Neural cell (in vitro differentiated cells): ENCODE measurements around the gene PHF21B. TPM values are rescaled to one million over a fixed set of nuclear protein-coding genes. Genes with fewer than 3 reads are reported as not detected.

Experiments
- H2AFZ ChIP-seq: fragments of 200-600, 300-800 bp; sonication (generic), shearing (Covaris generic); 2 replicates; pipeline ENCODE4 v1.6.0; 2014; ENCODE audit warnings: low read depth, mild to moderate bottlenecking, antibody characterized with exemption, low read length, moderate library complexity
- H3F3A ChIP-seq: fragments of 200-600 bp; shearing (Covaris generic); 2 replicates; pipeline ENCODE4 v1.6.1; 2016; ENCODE audit warnings: mild to moderate bottlenecking, moderate library complexity, mixed read lengths, antibody characterized with exemption, low read length; ENCODE audit not compliant: insufficient read depth, poor library complexity, severe bottlenecking
- H3K27ac ChIP-seq: fragments of 200-600, 300-800 bp; sonication (generic), shearing (Covaris generic); 2 replicates; pipeline ENCODE4 v1.5.1; 2014; ENCODE audit warnings: mild to moderate bottlenecking, low read length, moderate library complexity
- H3K27me3 ChIP-seq: fragments of 300-800, 200-600 bp; sonication (generic), shearing (Covaris generic); 2 replicates; pipeline ENCODE4 v1.6.0; 2014; ENCODE audit warnings: mild to moderate bottlenecking, low read depth, low read length, moderate library complexity; ENCODE audit not compliant: insufficient read depth
- H3K36me3 ChIP-seq: fragments of 300-800, 200-600 bp; sonication (generic), shearing (Covaris generic); 2 replicates; pipeline ENCODE4 v1.5.1; 2014; ENCODE audit warnings: mild to moderate bottlenecking, antibody characterized with exemption, low read length, moderate library complexity; ENCODE audit not compliant: insufficient read depth
- H3K4me2 ChIP-seq: fragments of 300-800, 200-600 bp; sonication (generic), shearing (Covaris generic); 2 replicates; pipeline ENCODE4 v1.6.0; 2014; ENCODE audit warnings: mild to moderate bottlenecking, low read length
- H3K4me3 ChIP-seq: fragments of 300-800, 200-600 bp; sonication (generic), shearing (Covaris generic); 2 replicates; pipeline ENCODE4 v1.5.1; 2014; ENCODE audit warnings: mild to moderate bottlenecking, low read length, moderate library complexity
- H3K79me2 ChIP-seq: fragments of 200-600 bp; shearing (Covaris generic); replicated peaks from 2 replicates; pipeline ENCODE4 v1.6.0; 2014; ENCODE audit warnings: mild to moderate bottlenecking, low read length, moderate library complexity; ENCODE audit not compliant: insufficient read depth
- H3K9ac ChIP-seq: fragments of 300-800, 200-600 bp; sonication (generic), shearing (Covaris generic); 2 replicates; pipeline ENCODE4 v1.6.1; 2016; ENCODE audit warnings: mild to moderate bottlenecking, low read length, mixed read lengths
- H3K9me2 ChIP-seq: fragments of 200-600 bp; shearing (Covaris generic); 2 replicates; pipeline ENCODE4 v1.6.1; 2016; ENCODE audit warnings: mild to moderate bottlenecking, low read length, mixed read lengths; ENCODE audit not compliant: insufficient read depth
- H3K9me3 ChIP-seq: fragments of 200-600, 300-800 bp; sonication (generic), shearing (Covaris generic); 2 replicates; pipeline ENCODE4 v1.6.1; 2016; ENCODE audit warnings: mild to moderate bottlenecking, mixed run types, low read length, moderate library complexity, mixed read lengths
- H4K20me1 ChIP-seq: fragments of 200-600 bp; shearing (Covaris generic); 2 replicates; pipeline ENCODE4 v1.6.1; 2016; ENCODE audit warnings: mild to moderate bottlenecking, mixed run types; ENCODE audit not compliant: insufficient read depth
- EZH2 ChIP-seq: fragments of 200-600, 300-800 bp; shearing (Covaris generic), sonication (generic); IDR thresholded peaks from 2 replicates; pipeline ENCODE4 v1.6.1; 2014; ENCODE audit warnings: antibody characterized with exemption, low read length, borderline replicate concordance, mild to moderate bottlenecking; ENCODE audit not compliant: insufficient read depth, poor library complexity, severe bottlenecking
- MXI1 ChIP-seq: fragments of 450-650 bp; conservative IDR thresholded peaks from 2 replicates; pipeline ENCODE4 v1.6.1; 2014; ENCODE audit warnings: antibody characterized with exemption, mild to moderate bottlenecking; ENCODE audit not compliant: poor library complexity, severe bottlenecking
- POLR2AphosphoS5 ChIP-seq: IDR thresholded peaks from 2 replicates; pipeline ENCODE4 v1.6.1; 2012
- RAD21 ChIP-seq: fragments of 450-650 bp; conservative IDR thresholded peaks from 2 replicates; pipeline ENCODE4 v1.6.1; 2014; ENCODE audit warnings: antibody characterized with exemption, mild to moderate bottlenecking, moderate library complexity
- TAF1 ChIP-seq: IDR thresholded peaks from 2 replicates; pipeline ENCODE4 v1.6.1; 2012; ENCODE audit warnings: low read depth
- polyA plus RNA-seq: library from polyadenylated mRNA; depleted of rRNA; stranded (reverse); fragments of >200 nt; gene quantifications from 2 replicates; pipeline ENCODE4 v1.2.3, GENCODE V29; 2014
- TF ChIP-seq, protein P1 (sequence below): fragments of 450-650 bp; IDR thresholded peaks from 2 replicates; pipeline ENCODE4 v1.5.1; 2014; ENCODE audit warnings: antibody characterized with exemption, mild to moderate bottlenecking, moderate library complexity; ENCODE audit not compliant: poor library complexity, severe bottlenecking
- TF ChIP-seq, protein P2 (sequence below): IDR thresholded peaks from 2 replicates; pipeline ENCODE4 v1.6.1; 2012; ENCODE audit warnings: borderline replicate concordance

Gene PHF21B
- polyA plus RNA-seq, 1 donor from 2014 or later, result 49.5 TPM

DNA sequence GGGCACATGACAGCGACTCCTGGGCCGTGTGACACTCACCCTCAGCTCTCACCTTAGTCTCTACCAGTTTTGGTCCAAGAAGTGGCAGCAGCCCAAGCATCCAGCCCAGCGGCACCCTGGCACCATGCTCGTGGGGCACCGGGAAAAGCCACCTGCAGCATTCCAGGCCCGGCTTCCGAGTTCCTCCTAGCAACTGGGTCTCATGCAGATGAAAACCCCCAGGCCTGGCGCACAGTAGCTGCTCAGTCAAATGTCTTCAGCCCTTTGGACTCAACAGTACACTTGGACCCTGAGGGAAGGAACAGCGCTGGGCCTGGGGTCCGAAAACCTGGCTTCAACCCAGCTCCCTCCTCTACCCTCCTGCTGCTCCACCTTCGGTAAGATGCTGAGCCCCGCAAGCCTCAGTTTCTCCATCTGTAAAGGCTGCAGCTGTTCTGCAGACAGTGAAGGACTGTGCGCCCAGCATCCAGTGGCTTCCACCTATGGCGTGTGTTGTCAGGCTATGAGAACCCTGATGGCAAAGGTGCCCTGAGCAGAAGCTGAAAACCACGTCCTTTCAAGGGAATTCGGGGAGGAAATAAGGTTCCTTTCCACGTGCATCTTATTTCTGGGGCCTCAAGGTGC is 66.0 kb downstream of the PHF21B start:
- Histone ChIP-seq H3K9me3 (no peaks in the 10 kb centered on the region), H3K36me3 (no peaks in the 10 kb centered on the region), H3K27me3 (no peaks in the 10 kb centered on the region), H3K9me2 (no peaks in the 10 kb centered on the region), H3K4me3 (no peak overlapping the region), H3F3A (no peaks in the 10 kb centered on the region), H2AFZ (no peak overlapping the region), H3K4me2 (no peak overlapping the region), H3K9ac (no peak overlapping the region), H3K27ac (no peak overlapping the region), H4K20me1 (no peaks in the 10 kb centered on the region), H3K79me2 (peaks cover 38% of the 10 kb centered on the region)
- no peak for TF ChIP-seq TAF1
- TF ChIP-seq, protein P1, sequence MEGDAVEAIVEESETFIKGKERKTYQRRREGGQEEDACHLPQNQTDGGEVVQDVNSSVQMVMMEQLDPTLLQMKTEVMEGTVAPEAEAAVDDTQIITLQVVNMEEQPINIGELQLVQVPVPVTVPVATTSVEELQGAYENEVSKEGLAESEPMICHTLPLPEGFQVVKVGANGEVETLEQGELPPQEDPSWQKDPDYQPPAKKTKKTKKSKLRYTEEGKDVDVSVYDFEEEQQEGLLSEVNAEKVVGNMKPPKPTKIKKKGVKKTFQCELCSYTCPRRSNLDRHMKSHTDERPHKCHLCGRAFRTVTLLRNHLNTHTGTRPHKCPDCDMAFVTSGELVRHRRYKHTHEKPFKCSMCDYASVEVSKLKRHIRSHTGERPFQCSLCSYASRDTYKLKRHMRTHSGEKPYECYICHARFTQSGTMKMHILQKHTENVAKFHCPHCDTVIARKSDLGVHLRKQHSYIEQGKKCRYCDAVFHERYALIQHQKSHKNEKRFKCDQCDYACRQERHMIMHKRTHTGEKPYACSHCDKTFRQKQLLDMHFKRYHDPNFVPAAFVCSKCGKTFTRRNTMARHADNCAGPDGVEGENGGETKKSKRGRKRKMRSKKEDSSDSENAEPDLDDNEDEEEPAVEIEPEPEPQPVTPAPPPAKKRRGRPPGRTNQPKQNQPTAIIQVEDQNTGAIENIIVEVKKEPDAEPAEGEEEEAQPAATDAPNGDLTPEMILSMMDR, result no peak
- TF ChIP-seq EZH2, result no peak
- TF ChIP-seq, protein P2, sequence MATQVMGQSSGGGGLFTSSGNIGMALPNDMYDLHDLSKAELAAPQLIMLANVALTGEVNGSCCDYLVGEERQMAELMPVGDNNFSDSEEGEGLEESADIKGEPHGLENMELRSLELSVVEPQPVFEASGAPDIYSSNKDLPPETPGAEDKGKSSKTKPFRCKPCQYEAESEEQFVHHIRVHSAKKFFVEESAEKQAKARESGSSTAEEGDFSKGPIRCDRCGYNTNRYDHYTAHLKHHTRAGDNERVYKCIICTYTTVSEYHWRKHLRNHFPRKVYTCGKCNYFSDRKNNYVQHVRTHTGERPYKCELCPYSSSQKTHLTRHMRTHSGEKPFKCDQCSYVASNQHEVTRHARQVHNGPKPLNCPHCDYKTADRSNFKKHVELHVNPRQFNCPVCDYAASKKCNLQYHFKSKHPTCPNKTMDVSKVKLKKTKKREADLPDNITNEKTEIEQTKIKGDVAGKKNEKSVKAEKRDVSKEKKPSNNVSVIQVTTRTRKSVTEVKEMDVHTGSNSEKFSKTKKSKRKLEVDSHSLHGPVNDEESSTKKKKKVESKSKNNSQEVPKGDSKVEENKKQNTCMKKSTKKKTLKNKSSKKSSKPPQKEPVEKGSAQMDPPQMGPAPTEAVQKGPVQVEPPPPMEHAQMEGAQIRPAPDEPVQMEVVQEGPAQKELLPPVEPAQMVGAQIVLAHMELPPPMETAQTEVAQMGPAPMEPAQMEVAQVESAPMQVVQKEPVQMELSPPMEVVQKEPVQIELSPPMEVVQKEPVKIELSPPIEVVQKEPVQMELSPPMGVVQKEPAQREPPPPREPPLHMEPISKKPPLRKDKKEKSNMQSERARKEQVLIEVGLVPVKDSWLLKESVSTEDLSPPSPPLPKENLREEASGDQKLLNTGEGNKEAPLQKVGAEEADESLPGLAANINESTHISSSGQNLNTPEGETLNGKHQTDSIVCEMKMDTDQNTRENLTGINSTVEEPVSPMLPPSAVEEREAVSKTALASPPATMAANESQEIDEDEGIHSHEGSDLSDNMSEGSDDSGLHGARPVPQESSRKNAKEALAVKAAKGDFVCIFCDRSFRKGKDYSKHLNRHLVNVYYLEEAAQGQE, result no peak
- no peak for TF ChIP-seq POLR2AphosphoS5

DNA sequence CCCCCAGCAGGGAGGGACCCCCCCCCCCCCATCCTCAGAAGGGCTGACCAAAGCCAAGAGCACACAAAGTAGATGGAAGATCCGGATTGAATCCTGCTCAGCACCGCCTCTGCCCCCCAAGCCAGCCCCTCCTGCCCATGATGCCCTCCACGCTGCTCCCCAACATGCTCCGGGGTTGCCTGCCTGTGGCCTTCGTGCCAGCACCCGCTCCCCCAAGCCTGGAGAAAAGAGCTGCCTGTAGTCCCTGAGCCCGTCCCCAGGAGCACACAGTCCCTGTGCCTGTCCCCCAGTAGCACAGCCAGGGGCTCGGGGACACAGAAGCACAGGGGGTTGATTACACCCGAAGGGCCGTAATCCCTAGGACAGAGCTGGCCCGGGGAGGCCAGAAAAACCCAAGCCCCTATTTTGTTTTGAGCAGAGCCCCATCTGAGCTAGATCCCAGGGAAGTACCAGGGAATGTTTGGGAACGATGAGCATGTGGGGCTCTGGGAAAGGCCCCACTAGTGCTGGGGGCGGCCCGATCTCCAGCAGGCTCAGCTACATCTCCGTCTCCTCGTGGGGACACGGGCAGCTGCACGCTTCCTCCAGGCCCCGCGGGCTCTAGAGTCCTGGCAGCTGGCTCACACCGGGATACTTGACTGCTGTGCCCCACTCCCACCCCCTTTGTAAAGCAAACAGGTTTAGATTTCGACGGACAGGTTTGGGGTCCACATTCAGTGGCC is 66.7 kb downstream of the PHF21B start:
- H3K27me3 ChIP-seq, result no peaks in the 10 kb centered on the region
- H3K9me3 ChIP-seq, result no peaks in the 10 kb centered on the region
- no peak overlapping the region for H2AFZ ChIP-seq
- H3K4me2 ChIP-seq, result no peak overlapping the region
- no peak overlapping the region for H3K9ac ChIP-seq
- H3F3A ChIP-seq, result no peaks in the 10 kb centered on the region
- no peak overlapping the region for H3K27ac ChIP-seq
- no peaks in the 10 kb centered on the region for H3K9me2 ChIP-seq
- no peaks in the 10 kb centered on the region for H4K20me1 ChIP-seq
- TF ChIP-seq, protein P2, result no peak
- no peak for TF ChIP-seq RAD21
- TF ChIP-seq MXI1, result no peak
- no peak for TF ChIP-seq POLR2AphosphoS5
- no peak overlapping the region for H3K4me3 ChIP-seq
- H3K79me2 ChIP-seq, result peaks cover 36% of the 10 kb centered on the region
- no peaks in the 10 kb centered on the region for H3K36me3 ChIP-seq
